NOMO-1 treated with dmso at 0.1 percent for 144 hours (cell line): ENCODE data around the gene UGT1A9.
"Not testable (repeated sequence)": the region's sequence is repeated elsewhere in the genome, so short reads cannot be mapped to it uniquely, and the experiment has no call there.

Source experiments
- DNase-seq: peaks from one replicate; lab custom pipeline; 2025; ENCODE audit not compliant: unreplicated experiment; lab: John Stamatoyannopoulos, UW

Gene UGT1A9

GRCh38 chr2:233680361-233681045 is 8.8 kb downstream of the UGT1A9 start:
- DNase-seq = no peak

- DNase-seq = no peak
These were observed 9.9 kb downstream of the UGT1A9 start, which contains the start of gene UGT1A7 for GRCh38 chr2:233681521-233682099. Gene UGT1A7, plus strand, starts transcription at chr2:233681901. Its CDS starts 37 bp downstream, at chr2:233681938.

GRCh38 chr2:233684640-233685039 is 12.9 kb downstream of the UGT1A9 start:
- DNase-seq = no peak

- no peak for DNase-seq
These were observed 15.2 kb downstream of the UGT1A9 start for GRCh38 chr2:233686928-233687327.

GRCh38 chr2:233688341-233688740 is 16.6 kb downstream of the UGT1A9 start:
- DNase-seq = no peak

- no peak for DNase-seq
These were observed 17.3 kb downstream of the UGT1A9 start for GRCh38 chr2:233689031-233689430.

- DNase-seq = no peak
These were observed 17.8 kb downstream of the UGT1A9 start for GRCh38 chr2:233689501-233689900.

- no peak for DNase-seq
These were observed 18.7 kb downstream of the UGT1A9 start for GRCh38 chr2:233690444-233690843.

- no peak for DNase-seq
These were observed 20.0 kb downstream of the UGT1A9 start for GRCh38 chr2:233691443-233692433.

GRCh38 chr2:233692648-233693047 is 20.9 kb downstream of the UGT1A9 start, which contains the start of gene UGT1A6:
Gene UGT1A6, plus strand, starts transcription at chr2:233692890. Its CDS starts 115 bp downstream, at chr2:233693005.
- DNase-seq = no peak

- DNase-seq = no peak
These were observed 22.3 kb downstream of the UGT1A9 start for GRCh38 chr2:233693963-233694362.

- no peak for DNase-seq
These were observed 27.0 kb downstream of the UGT1A9 start for GRCh38 chr2:233698740-233699139.

- no peak for DNase-seq
These were observed 27.8 kb downstream of the UGT1A9 start for GRCh38 chr2:233699424-233700027.

GRCh38 chr2:233700028-233700635 is 28.4 kb downstream of the UGT1A9 start:
- DNase-seq = no peak

GRCh38 chr2:233700842-233701241 is 29.1 kb downstream of the UGT1A9 start:
- DNase-seq = not testable (repeated sequence)

- no peak for DNase-seq
These were observed 30.5 kb downstream of the UGT1A9 start for GRCh38 chr2:233702238-233702637.

- DNase-seq = no peak
These were observed 34.3 kb downstream of the UGT1A9 start for GRCh38 chr2:233705911-233706506.

- no peak for DNase-seq
These were observed 35.0 kb downstream of the UGT1A9 start for GRCh38 chr2:233706720-233707119.

GRCh38 chr2:233707940-233708644 is 36.4 kb downstream of the UGT1A9 start:
- DNase-seq = no peak

- DNase-seq = no peak
These were observed 37.2 kb downstream of the UGT1A9 start for GRCh38 chr2:233708942-233709341.
